CD8-positive, alpha-beta memory T cell (primary cell): ENCODE results near the gene ACBD6. TPM values are rescaled to one million over a fixed set of nuclear protein-coding genes. Genes with fewer than 3 reads are reported as not detected.

ENCODE experiments used
- CTCF ChIA-PET: fragments of 350-600 bp; sonication (Branson Sonifier 250); formaldehyde crosslinking; loops from one replicate; lab custom pipeline; 2021; ENCODE audit warnings: antibody characterized with exemption; lab: Charles Lee
- POLR2A ChIA-PET: fragments of 350-600 bp; sonication (Branson Sonifier 250); formaldehyde crosslinking; loops from one replicate; lab custom pipeline; 2021; ENCODE audit warnings: antibody characterized with exemption; lab: Charles Lee
- DNase-seq, 5 donors: peaks; one replicate each; pipeline versions ENCODE4 v3.0.0 to v3.0.0-alpha.2; 2020 to 2022; ENCODE audit warnings: mixed read lengths in 1 of 5
- H3K27ac ChIP-seq: one replicate; pipeline ENCODE4 v1.7.0; 2013; ENCODE audit warnings: low read depth, mild to moderate bottlenecking, low read length, moderate library complexity
- H3K27me3 ChIP-seq: 2 replicates; pipeline ENCODE4 v1.7.0; 2013; ENCODE audit warnings: low read length, mild to moderate bottlenecking; ENCODE audit not compliant: insufficient read depth, poor library complexity, severe bottlenecking
- H3K36me3 ChIP-seq: 2 replicates; pipeline ENCODE4 v1.7.0; 2013; ENCODE audit warnings: mild to moderate bottlenecking, low read length, moderate library complexity; ENCODE audit not compliant: insufficient read depth
- H3K4me1 ChIP-seq: 2 replicates; pipeline ENCODE4 v1.7.0; 2013; ENCODE audit warnings: mild to moderate bottlenecking, low read length, moderate library complexity; ENCODE audit not compliant: insufficient read depth
- H3K4me3 ChIP-seq: 2 replicates; pipeline ENCODE4 v1.7.0; 2013; ENCODE audit warnings: mild to moderate bottlenecking, low read length
- H3K9me3 ChIP-seq: 2 replicates; pipeline ENCODE4 v1.7.0; 2013; ENCODE audit warnings: mild to moderate bottlenecking, low read length
- H3K27ac Mint-ChIP-seq, 8 donors: one replicate each; pipeline ENCODE4 v1.8.0; 2020 to 2021; ENCODE audit warnings: mixed read lengths in 8 of 8, mild to moderate bottlenecking in 6 of 8, inconsistent platforms in 3 of 8, moderate library complexity in 3 of 8
- H3K27me3 Mint-ChIP-seq, 2 donors: one replicate each; pipeline ENCODE4 v1.8.0; 2020 to 2021; ENCODE audit warnings: mixed read lengths in 2 of 2, mild to moderate bottlenecking in 1 of 2, moderate library complexity in 1 of 2
- H3K36me3 Mint-ChIP-seq, 3 donors: one replicate each; pipeline ENCODE4 v1.8.0; 2020 to 2021; ENCODE audit warnings: mixed read lengths in 3 of 3, inconsistent platforms in 1 of 3, mild to moderate bottlenecking in 1 of 3
- H3K4me1 Mint-ChIP-seq, 3 donors: one replicate each; pipeline ENCODE4 v1.8.0; 2020 to 2021; ENCODE audit warnings: mixed read lengths in 3 of 3, inconsistent platforms in 1 of 3, mild to moderate bottlenecking in 1 of 3
- H3K4me3 Mint-ChIP-seq, 7 donors: one replicate each; pipeline ENCODE4 v1.8.0; 2020 to 2021; ENCODE audit warnings: mixed read lengths in 7 of 7, mild to moderate bottlenecking in 6 of 7, moderate library complexity in 4 of 7, inconsistent platforms in 2 of 7
- H3K9me3 Mint-ChIP-seq, 5 donors: one replicate each; pipeline ENCODE4 v1.8.0; 2020 to 2022; ENCODE audit warnings: mixed read lengths in 5 of 5, mild to moderate bottlenecking in 3 of 5, moderate library complexity in 2 of 5, inconsistent platforms in 1 of 5
- polyA plus RNA-seq: library from polyadenylated mRNA; unstranded; fragments of 300-500 nt; fragmentation: Illumina TruSeq; gene quantifications from one replicate; pipeline ENCODE4 v1.2.3, GENCODE V29; 2021
- total RNA-seq, 2 experiments: library from RNA; stranded (reverse); gene quantifications; one replicate each; pipeline ENCODE4 v1.2.3, GENCODE V29; 2021

Gene ACBD6
- total and polyA plus RNA-seq, 3 experiments from 2014 or later = 33.8 to 51.4 (median 50.3) TPM

DNA sequence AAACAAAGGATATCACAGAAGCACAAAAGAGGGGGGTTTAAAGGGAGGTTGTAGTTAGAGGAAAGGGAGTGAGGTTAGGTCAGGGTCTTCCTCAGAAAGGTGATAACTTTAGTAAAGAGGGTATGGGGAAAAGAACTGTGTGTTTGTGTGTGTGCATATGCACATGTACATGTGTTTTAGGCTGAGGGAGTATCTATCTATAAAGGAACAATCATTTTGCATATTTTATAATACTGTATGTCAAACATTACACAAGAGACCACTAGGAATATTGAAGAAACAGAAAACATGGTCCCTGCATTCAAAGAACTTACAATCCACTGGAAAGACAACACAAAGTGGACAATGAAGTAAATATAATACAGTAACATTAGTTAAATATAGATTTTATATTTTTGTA, 132.2 kb downstream of the ACBD6 start:
- H3K36me3 ChIP-seq = no peaks in the 10 kb centered on the region
- no peak for DNase-seq
- Mint-ChIP-seq H3K4me1 (peaks cover 0 to 10% (median 0%) of the 10 kb centered on the region in 3 donors), H3K27me3 (no peaks in the 10 kb centered on the region), H3K4me3 (no peak overlapping the region), H3K36me3 (peaks cover 4 to 25% (median 8%) of the 10 kb centered on the region in 3 donors), H3K27ac (no peak overlapping the region), H3K9me3 (peaks cover 0 to 2% (median 0%) of the 10 kb centered on the region in 5 donors)
- no peak overlapping the region for H3K4me3 ChIP-seq
- H3K4me1 ChIP-seq = no peaks in the 10 kb centered on the region
- ChIA-PET CTCF (no interaction called here), POLR2A (no interaction called here)
- H3K27me3 ChIP-seq = no peaks in the 10 kb centered on the region
- no peaks in the 10 kb centered on the region for H3K9me3 ChIP-seq
- H3K27ac ChIP-seq = no peak overlapping the region

DNA sequence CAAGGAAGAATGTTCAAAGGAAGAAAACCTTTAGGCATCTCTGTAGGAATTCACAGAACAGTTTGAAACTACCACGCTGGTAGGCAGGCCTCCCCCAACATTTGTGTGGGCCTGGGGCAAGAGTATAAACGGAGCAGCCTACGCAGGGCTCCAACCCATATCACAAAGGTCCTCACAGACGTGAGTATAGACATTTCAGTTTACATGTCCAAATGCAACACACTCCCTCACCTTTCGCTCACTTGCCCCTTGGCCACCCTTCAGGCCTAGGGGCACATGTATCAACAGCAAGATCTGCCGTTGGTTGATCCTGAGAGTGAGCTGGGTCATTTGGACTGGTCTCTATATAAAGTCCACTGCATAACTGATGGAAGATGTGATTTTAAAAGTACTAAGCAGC, 133.3 kb downstream of the ACBD6 start:
- CTCF ChIA-PET = no interaction called here
- H3K9me3 ChIP-seq = no peaks in the 10 kb centered on the region
- peaks cover 0 to 2% (median 0%) of the 10 kb centered on the region in 5 donors for H3K9me3 Mint-ChIP-seq
- no peaks in the 10 kb centered on the region for H3K4me1 ChIP-seq
- no peaks in the 10 kb centered on the region for H3K36me3 ChIP-seq
- DNase-seq = no peak
- peaks cover 4 to 24% (median 6%) of the 10 kb centered on the region in 3 donors for H3K36me3 Mint-ChIP-seq
- H3K4me1 Mint-ChIP-seq = peaks cover 0 to 9% (median 0%) of the 10 kb centered on the region in 3 donors
- POLR2A ChIA-PET = no interaction called here
- no peak overlapping the region for H3K4me3 Mint-ChIP-seq
- no peaks in the 10 kb centered on the region for H3K27me3 Mint-ChIP-seq
- no peak overlapping the region for H3K27ac Mint-ChIP-seq
- H3K27me3 ChIP-seq = no peaks in the 10 kb centered on the region
- no peak overlapping the region for H3K27ac ChIP-seq
- no peak overlapping the region for H3K4me3 ChIP-seq

DNA sequence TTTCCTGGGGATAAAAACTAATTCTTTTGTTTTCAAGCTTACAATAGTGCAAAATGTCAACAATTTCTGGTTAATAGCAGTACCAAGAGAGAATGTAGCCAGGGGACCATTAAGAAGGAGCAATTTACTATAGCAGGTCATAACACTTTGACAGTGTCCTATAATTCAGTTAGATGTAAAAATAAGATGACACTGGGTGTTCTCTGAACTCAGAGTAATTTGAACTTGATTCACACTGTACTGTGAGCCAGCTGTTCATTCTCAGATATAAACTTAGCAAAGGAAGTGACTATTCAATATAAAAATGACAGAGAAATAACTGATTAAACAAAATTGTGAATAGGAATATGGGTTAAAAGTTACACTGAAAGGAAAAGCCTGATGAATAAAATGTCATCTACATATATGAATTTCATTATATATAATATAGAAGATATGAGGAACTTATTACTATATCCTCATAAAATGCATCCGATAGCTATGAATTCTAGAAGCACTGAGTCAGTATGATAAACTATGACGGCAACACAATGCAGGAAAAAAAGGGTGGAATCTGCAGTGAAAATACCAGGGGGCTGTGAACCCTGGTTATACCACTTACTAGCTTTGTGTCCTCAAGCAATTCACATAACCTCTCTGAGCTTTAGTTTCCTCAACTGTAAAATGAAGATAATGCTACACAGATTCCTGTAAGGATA, 135.9 kb downstream of the ACBD6 start:
- Histone ChIP-seq H3K36me3 (no peaks in the 10 kb centered on the region), H3K4me1 (no peaks in the 10 kb centered on the region), H3K9me3 (no peaks in the 10 kb centered on the region), H3K27ac (no peak overlapping the region), H3K4me3 (no peak overlapping the region), H3K27me3 (no peaks in the 10 kb centered on the region)
- H3K27me3 Mint-ChIP-seq = no peaks in the 10 kb centered on the region
- no peak overlapping the region for H3K4me3 Mint-ChIP-seq
- peaks cover 2 to 20% (median 6%) of the 10 kb centered on the region in 3 donors for H3K36me3 Mint-ChIP-seq
- CTCF ChIA-PET = no interaction called here
- peaks cover 0 to 15% (median 4%) of the 10 kb centered on the region in 3 donors for H3K4me1 Mint-ChIP-seq
- H3K9me3 Mint-ChIP-seq = peaks cover 0 to 2% (median 0%) of the 10 kb centered on the region in 5 donors
- POLR2A ChIA-PET = no interaction called here
- DNase-seq = no peak
- H3K27ac Mint-ChIP-seq = no peak overlapping the region

DNA sequence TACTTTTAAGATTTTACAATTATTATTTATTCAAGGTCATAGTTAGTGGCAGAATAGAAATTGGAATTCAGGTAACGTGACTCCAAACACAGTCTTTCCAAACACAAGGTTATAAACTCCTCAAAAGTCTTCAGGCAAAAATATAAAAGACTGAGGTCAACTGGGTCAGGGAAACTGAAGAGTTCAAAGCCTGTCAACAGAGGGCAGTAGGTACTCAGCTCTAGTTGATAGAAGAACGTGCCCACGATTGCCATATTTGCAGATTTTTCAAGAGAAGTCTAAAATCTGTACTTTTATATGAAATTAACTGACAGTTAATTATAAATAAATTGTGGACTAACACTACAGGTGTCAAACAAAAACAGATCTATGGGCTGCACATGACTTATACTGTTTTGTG, 137.3 kb downstream of the ACBD6 start:
- H3K27me3 ChIP-seq = no peaks in the 10 kb centered on the region
- DNase-seq = no peak
- H3K9me3 ChIP-seq = no peaks in the 10 kb centered on the region
- ChIA-PET CTCF (no interaction called here), POLR2A (no interaction called here)
- no peak overlapping the region for H3K27ac Mint-ChIP-seq
- H3K4me1 Mint-ChIP-seq = peaks cover 0 to 17% (median 4%) of the 10 kb centered on the region in 3 donors
- H3K27me3 Mint-ChIP-seq = no peaks in the 10 kb centered on the region
- no peaks in the 10 kb centered on the region for H3K36me3 ChIP-seq
- no peak overlapping the region for H3K4me3 ChIP-seq
- H3K9me3 Mint-ChIP-seq = peaks cover 0 to 2% (median 0%) of the 10 kb centered on the region in 5 donors
- H3K4me3 Mint-ChIP-seq = no peak overlapping the region
- peaks cover 0 to 20% (median 6%) of the 10 kb centered on the region in 3 donors for H3K36me3 Mint-ChIP-seq
- H3K27ac ChIP-seq = no peak overlapping the region
- no peaks in the 10 kb centered on the region for H3K4me1 ChIP-seq

DNA sequence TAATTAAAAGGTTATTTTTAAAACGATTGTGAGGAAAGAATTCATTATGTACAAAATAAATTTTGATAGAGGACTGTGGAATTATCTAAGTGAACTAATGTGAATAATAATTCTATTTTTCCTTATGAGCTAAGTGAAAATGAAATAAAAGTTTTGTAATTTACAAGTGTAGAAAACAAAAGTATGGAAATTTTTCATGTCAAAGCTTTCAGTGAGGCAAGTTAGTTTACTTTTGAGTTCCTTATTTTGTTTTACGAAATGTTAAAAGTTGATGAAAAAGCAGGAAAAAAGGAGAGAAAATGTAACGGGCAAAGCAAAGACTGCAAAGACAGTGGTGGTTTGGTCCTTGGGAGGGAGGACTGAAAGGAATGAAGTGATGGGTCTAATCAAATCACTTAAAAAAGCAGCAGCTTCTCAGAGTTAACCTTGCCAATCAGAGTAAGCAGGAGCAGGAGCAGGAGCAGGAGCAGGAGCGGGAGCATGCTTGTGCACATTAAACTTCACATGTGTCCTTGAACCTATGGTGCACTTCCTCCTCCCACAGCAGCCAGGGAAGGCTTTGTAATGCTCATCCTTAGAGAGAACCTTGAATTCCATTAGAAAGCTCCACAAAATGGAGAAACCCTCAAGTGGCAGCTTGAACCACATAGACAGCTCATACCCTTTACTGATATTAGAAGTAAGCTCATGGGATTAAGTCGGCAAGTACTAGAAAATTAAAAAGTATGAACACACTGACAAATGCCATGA, 139.0 kb downstream of the ACBD6 start:
- DNase-seq = no peak
- H3K9me3 Mint-ChIP-seq = peaks cover 0 to 2% (median 0%) of the 10 kb centered on the region in 5 donors
- H3K27me3 ChIP-seq = no peaks in the 10 kb centered on the region
- H3K36me3 Mint-ChIP-seq = peaks cover 0 to 17% (median 9%) of the 10 kb centered on the region in 3 donors
- no peak overlapping the region for H3K4me3 Mint-ChIP-seq
- CTCF ChIA-PET = no interaction called here
- no peak overlapping the region for H3K27ac Mint-ChIP-seq
- no peaks in the 10 kb centered on the region for H3K36me3 ChIP-seq
- no peak overlapping the region for H3K27ac ChIP-seq
- POLR2A ChIA-PET = no interaction called here
- H3K4me1 Mint-ChIP-seq = peaks cover 0 to 22% (median 4%) of the 10 kb centered on the region in 3 donors
- no peaks in the 10 kb centered on the region for H3K4me1 ChIP-seq
- no peak overlapping the region for H3K4me3 ChIP-seq
- no peaks in the 10 kb centered on the region for H3K9me3 ChIP-seq
- no peaks in the 10 kb centered on the region for H3K27me3 Mint-ChIP-seq

DNA sequence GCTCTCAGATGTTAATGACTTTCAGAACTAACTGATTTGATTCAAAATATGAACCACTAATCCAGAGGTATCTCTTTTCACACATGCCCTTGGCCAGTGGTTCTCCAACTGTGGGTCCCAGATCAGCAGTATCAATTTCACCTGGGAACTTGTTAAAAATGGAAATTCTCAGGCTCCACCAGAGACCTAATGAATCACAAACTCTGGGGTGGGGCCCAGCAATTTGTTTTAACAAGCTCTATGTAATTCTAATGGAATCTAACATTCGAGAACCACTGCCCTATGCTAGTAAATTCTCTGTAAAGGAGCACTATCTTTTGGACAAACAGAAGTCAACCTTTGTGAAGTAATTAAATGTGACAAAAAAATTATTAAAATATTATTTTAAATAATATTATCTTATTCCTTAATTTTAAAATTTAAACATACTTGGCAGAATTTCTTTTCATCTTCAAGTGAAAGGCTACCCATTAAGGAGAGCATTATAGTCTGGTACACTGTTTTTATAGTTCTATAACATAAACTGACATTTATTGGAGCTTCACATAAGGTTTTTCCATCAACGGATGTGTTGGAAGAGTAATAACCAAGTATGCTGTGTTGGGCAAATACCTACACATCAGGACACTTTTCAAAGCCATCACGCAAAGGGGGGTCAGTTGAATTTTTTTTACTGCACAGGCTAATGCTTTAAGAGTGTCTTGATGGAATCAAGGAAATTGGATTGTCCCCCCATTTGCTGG, 141.9 kb downstream of the ACBD6 start:
- ChIA-PET POLR2A (no interaction called here), CTCF (no interaction called here)
- no peak overlapping the region for H3K4me3 Mint-ChIP-seq
- H3K9me3 Mint-ChIP-seq = no peaks in the 10 kb centered on the region
- no peak for DNase-seq
- Histone ChIP-seq H3K27ac (no peak overlapping the region), H3K4me1 (no peaks in the 10 kb centered on the region), H3K36me3 (no peaks in the 10 kb centered on the region), H3K9me3 (no peaks in the 10 kb centered on the region), H3K4me3 (no peak overlapping the region), H3K27me3 (no peaks in the 10 kb centered on the region)
- peaks cover 0 to 6% (median 3%) of the 10 kb centered on the region in 3 donors for H3K36me3 Mint-ChIP-seq
- no peaks in the 10 kb centered on the region for H3K27me3 Mint-ChIP-seq
- H3K27ac Mint-ChIP-seq = no peak overlapping the region
- peaks cover 0 to 25% (median 8%) of the 10 kb centered on the region in 3 donors for H3K4me1 Mint-ChIP-seq

DNA sequence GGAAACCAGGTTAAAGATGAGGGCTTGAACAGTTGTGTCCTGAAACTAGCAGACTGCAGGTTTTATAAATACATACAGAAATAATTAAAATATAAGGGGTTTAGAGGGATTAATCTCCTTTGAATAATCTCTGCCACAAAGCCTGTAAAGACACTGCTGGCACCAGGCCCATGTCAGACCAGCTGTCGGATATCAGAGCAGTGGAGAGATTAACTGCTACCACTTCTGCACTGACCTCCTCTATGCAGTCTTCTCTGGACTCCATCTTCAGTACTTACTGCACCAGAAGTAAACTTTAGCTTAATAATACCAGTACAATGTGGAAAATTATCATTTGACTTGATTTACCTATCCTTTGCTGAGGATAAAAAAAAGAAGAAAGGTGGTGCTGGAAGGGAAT, 143.7 kb downstream of the ACBD6 start:
- H3K9me3 Mint-ChIP-seq = no peaks in the 10 kb centered on the region
- Histone ChIP-seq H3K36me3 (no peaks in the 10 kb centered on the region), H3K27ac (no peak overlapping the region), H3K4me3 (no peak overlapping the region), H3K4me1 (no peaks in the 10 kb centered on the region), H3K9me3 (no peaks in the 10 kb centered on the region), H3K27me3 (no peaks in the 10 kb centered on the region)
- peak overlapping the region in 2 of 8 donors; percentile 8 to 52 for H3K27ac Mint-ChIP-seq
- no peak for DNase-seq
- peaks cover 0 to 3% (median 0%) of the 10 kb centered on the region in 3 donors for H3K36me3 Mint-ChIP-seq
- no peaks in the 10 kb centered on the region for H3K27me3 Mint-ChIP-seq
- no peak overlapping the region for H3K4me3 Mint-ChIP-seq
- ChIA-PET POLR2A (no interaction called here), CTCF (no interaction called here)
- peaks cover 4 to 30% (median 11%) of the 10 kb centered on the region in 3 donors for H3K4me1 Mint-ChIP-seq

DNA sequence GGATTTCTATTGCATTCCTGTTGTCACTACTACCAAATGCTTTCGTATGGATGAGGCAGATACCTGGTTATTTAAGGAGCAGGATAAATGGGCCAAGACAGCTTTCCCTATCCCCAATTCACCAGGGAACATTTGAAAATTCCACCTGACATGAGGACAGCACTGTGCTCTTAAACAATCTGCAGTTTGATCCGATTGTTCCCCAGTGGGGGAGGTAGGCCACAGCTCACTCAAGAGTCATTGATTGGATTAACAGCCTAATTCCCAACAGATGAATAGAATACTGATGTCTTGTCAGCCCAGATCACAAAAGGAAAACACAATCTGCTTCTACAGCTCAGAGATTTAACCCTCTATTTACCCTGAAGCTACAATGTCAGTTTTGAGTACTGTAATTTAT, 148.4 kb downstream of the ACBD6 start:
- no peaks in the 10 kb centered on the region for H3K27me3 Mint-ChIP-seq
- CTCF ChIA-PET = no interaction called here
- H3K36me3 ChIP-seq = no peaks in the 10 kb centered on the region
- no peak overlapping the region for H3K27ac Mint-ChIP-seq
- no peak for DNase-seq
- H3K9me3 Mint-ChIP-seq = peaks cover 0 to 3% (median 0%) of the 10 kb centered on the region in 5 donors
- H3K36me3 Mint-ChIP-seq = peaks cover 2 to 5% (median 3%) of the 10 kb centered on the region in 3 donors
- POLR2A ChIA-PET = no interaction called here
- no peaks in the 10 kb centered on the region for H3K4me1 ChIP-seq
- H3K4me3 ChIP-seq = no peak overlapping the region
- no peak overlapping the region for H3K27ac ChIP-seq
- H3K4me3 Mint-ChIP-seq = no peak overlapping the region
- H3K4me1 Mint-ChIP-seq = peaks cover 4 to 21% (median 11%) of the 10 kb centered on the region in 3 donors
- H3K27me3 ChIP-seq = no peaks in the 10 kb centered on the region
- no peaks in the 10 kb centered on the region for H3K9me3 ChIP-seq
